ENCODE measurements around the gene HPN. TPM values are rescaled to one million over a fixed set of nuclear protein-coding genes. Genes with fewer than 3 reads are reported as not detected.

HPN gene
- total and polyA plus RNA-seq, 2 donors (not counting 3 experiments of a cell fraction or from before 2014, with no cell fraction given): 0.10 TPM; not detected in 1

- ChIA-PET POLR2A (no interaction called here), CTCF (interaction anchor here (0.6 to 2.0 kb wide), 7 partner anchors 9 to 185 kb away, joined by 3 to 8 read pairs (median 3); no protein-coding TSS in a partner anchor)
- no peak overlapping the region for H2AFZ ChIP-seq (ENCODE audit: low read depth, low read length)
- no peaks in the 10 kb centered on the region for H3K9me3 ChIP-seq (replicated peaks; ENCODE audit: control insufficient read depth, insufficient read depth, low read length)
- no peaks in the 10 kb centered on the region for H3K27me3 ChIP-seq (ENCODE audit: control insufficient read depth in 2 of 2, insufficient read depth in 2 of 2, low read length in 2 of 2)
- intact Hi-C loops (cut with micrococcal nuclease) (no loop called here), dilution Hi-C loops (cut with MboI; ENCODE audit: extremely low pct_ligation_motif_present, low sequenced_read_pairs) (no loop called here)
- no peak overlapping the region for H3K4me3 ChIP-seq (replicated peaks in 1 of 3; ENCODE audit: insufficient read depth in 1 of 3, low read depth in 1 of 3, low read length in 3 of 3)
- no peaks in the 10 kb centered on the region for H3K9me1 ChIP-seq (replicated peaks; ENCODE audit: control insufficient read depth, extremely low read depth, insufficient read depth, low read length)
- no peaks in the 10 kb centered on the region for H3K79me2 ChIP-seq (ENCODE audit: control insufficient read depth, insufficient read depth, low read length)
- TF ChIP-seq FOS (IDR thresholded peaks at IDR 0.05; ENCODE audit: borderline replicate concordance, insufficient read depth, low read length) (no peak), MYC (IDR thresholded peaks at IDR 0.05; ENCODE audit: low read depth, low read length) (no peak), CTCF (IDR thresholded peaks at IDR 0.05; ENCODE audit: extremely low read depth in 1 of 2, insufficient read depth in 1 of 2, low read depth in 1 of 2, low read length in 2 of 2) (no peak), POLR2AphosphoS5 (IDR thresholded peaks at IDR 0.05; ENCODE audit: insufficient read depth, low read depth, low read length) (no peak), GATA2 (IDR thresholded peaks at IDR 0.05; ENCODE audit: insufficient read depth, insufficient read length, low read depth, low read length) (no peak), EZH2 (IDR thresholded peaks at IDR 0.05; ENCODE audit: borderline replicate concordance, low read depth, low read length, severe bottlenecking) (no peak), MAX (IDR thresholded peaks at IDR 0.05; ENCODE audit: insufficient read depth, insufficient read length) (no peak)
- FAIRE-seq (no peak), DNase-seq (ENCODE audit: low read depth, low spot score) (no peak)
- H3K4me2 ChIP-seq (ENCODE audit: insufficient read depth, low read length): no peak overlapping the region
- no peak overlapping the region for H3K9ac ChIP-seq (replicated peaks; ENCODE audit: extremely low read depth, insufficient read depth, low read length)
- no peak overlapping the region for H3K27ac ChIP-seq (ENCODE audit: insufficient read depth, low read depth, low read length)
- H3K36me3 ChIP-seq (ENCODE audit: control insufficient read depth in 2 of 2, extremely low read depth in 1 of 2, insufficient read depth in 2 of 2, low read length in 2 of 2): peaks cover 3 to 50% of the 10 kb centered on the region in 2 experiments
- no TSS peak for BruUV-seq (replicated peaks)
- peaks cover 2% of the 10 kb centered on the region for H3K4me1 ChIP-seq (ENCODE audit: control insufficient read depth, extremely low read depth, insufficient read depth, low read length)
- no peaks in the 10 kb centered on the region for H4K20me1 ChIP-seq (replicated peaks; ENCODE audit: control insufficient read depth, extremely low read depth, insufficient read depth, low read length)
Measured at GRCh38 chr19:35026418-35026817, 15.1 kb upstream of the HPN start.
